ENCODE measurements around the gene USP25.

DNA sequence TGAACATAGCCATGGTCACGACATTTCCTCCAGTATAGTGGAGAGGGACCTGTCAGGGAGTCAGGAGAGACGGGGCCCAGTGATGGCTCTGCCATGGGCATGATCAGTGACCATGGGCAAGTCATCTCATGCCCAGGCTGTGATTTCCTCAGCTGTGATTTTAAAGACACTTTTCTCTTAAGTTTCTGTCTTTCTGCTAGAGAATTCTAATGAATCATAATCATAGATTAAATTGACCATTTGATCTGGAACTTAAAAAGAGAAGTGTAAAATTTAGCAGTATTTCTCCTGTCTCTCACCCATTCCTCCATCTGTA is 112.7 kb downstream of the USP25 start:
- TF ChIP-seq POLR2AphosphoS5 (IDR thresholded peaks at IDR 0.05) (no peak), POLR2A (IDR thresholded peaks at IDR 0.05) (no peak), EP300 (IDR thresholded peaks at IDR 0.05) (no peak)
